Endothelial cell of hepatic sinusoid (primary cell): ENCODE data around the gene CTSH.

Source experiments
- in situ Hi-C: cut with HindIII; loops from 2 replicates; pipeline ENCODE4 v1.10.0; 2017; ENCODE audit warnings: low sequenced_read_pairs

The CTSH gene

DNA sequence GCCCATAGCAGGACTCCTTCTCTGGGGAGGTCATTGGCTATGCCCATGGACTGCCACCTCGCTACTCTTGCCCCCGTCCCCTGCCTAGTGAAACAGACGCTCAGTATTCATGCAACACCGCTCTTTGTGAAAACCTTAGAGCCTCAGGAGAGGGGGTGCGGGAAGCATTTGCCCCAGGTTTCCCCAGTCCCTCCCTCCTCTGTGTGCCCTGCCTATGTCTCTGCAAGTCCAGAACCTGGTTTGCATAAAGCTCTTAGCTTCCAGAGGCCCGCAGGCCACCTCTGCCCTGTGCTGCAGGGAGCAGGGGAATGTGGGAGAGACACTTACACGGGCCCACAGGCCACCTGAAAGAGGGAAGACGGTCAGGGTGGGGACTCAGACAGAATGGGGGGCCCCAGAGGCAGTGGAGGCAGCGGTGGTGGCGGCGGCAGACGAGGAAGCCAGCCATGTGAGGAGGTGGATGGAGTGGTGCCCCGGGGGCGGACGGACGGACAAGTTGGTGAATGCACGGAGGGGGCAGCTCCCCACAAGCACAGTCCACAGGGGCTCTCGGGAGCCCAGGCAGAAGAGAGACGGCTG, 33.8 kb upstream of the CTSH start:
- in situ Hi-C loops, result no loop called here

DNA sequence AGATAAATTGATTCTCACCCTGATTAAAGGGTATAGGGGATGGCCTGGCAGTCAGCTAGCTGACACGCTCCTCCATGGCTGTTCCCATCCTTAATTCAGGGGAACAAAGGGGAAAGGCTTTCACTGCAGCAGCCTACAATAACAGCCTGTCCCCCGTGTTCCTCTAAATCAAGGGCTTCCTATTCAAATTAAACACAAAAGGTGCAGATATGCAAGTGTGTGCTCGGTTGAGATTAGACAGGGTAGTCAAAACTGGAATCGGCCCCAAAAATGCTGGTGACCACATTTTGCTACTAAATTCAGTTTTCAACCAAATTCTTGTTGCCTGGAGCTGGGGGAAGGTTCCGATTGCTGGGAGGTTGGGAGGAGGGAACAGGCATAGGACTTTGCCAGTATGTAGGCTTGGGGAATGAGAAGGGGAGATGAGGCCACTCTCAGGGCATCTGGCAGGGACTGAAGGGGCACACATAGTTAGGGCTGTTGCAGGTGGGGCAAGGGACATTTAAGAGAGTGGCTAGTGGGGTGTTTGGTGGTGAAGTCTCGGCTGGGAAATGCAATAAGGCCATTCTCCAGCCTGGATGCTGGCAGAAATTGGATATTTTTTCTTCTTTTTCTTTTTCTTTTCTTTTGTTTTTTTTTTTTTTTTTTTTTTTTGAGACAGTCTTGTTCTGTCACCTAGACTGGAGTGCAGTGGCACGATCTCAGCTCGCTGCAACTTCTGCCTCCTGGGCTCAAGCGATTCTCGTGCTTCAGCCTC, 32.9 kb upstream of the CTSH start:
- in situ Hi-C loops, result no loop called here

DNA sequence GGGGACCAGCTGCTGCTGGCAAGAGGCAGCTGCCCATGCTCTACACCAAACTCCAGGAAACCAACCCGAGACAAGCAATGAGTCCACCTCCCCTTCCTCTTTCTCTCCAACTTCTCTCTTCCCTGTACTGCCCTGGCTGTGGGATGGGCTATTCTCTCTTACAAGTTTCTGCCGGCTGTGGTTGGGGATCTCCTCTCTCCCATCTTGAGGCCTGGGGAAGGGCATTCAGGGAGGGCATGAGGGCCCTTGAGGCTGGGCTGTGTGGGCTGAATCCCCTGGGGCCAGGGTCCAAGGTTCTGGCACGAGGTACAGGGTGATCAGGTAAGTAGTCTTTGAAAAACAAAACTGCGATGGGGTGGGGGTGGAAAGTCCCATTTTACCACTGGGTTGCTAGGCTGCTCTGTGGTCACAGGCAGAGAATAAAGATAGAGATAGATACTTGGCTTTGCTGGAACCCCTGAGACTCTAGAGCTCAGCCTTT, 32.3 kb upstream of the CTSH start:
- in situ Hi-C loops, result no loop called here

DNA sequence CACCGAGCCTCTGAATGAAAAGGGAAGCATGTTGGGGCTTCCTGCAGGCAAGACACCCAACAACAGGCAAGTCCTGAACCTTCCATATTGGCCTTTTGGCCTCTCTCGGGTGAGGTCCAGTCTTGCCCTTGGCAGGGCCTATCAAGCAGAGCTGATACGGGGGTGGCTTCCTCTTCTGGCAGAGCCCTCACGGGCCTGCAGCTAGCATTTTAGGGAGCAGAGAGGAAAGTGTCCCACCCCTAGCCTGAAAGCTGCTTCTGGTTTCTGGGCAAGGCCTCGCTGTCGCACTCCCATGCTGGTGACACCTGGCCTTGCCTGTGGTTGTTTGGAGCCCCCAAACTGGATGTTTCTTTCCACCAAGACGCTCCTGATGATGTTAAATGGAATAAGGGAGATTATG, 31.8 kb upstream of the CTSH start:
- in situ Hi-C loops, result no loop called here

DNA sequence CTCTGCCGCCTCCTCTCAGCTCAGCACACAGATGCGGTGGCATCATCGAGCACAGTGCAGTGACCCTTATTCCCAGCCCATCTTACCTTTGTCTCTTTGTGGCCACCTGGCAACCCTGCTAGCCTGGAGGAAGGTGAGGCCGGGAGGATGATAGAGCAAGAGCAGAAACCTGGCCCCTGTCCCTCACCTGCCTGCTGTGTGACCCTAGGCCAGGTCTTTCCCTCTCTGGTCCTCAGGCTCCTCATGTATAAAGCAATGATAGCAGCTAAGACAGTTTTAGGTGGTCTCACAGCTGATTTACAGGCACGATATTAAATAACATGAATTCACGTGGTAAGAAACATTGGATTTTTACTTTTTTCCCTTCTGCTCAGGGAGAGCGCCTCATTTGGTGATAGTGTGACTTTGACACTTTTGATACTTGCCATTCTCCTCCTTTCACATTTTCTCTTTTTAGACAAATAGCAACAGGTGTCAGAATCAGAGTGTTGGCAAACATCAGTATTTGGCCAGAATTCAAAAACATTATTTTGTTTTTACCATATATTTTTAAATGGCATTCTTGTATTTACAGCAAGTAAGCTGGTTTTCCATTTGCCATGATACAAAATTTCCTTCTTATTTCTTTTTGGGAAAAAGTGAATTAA, 29.5 kb upstream of the CTSH start:
- in situ Hi-C loops, result no loop called here

DNA sequence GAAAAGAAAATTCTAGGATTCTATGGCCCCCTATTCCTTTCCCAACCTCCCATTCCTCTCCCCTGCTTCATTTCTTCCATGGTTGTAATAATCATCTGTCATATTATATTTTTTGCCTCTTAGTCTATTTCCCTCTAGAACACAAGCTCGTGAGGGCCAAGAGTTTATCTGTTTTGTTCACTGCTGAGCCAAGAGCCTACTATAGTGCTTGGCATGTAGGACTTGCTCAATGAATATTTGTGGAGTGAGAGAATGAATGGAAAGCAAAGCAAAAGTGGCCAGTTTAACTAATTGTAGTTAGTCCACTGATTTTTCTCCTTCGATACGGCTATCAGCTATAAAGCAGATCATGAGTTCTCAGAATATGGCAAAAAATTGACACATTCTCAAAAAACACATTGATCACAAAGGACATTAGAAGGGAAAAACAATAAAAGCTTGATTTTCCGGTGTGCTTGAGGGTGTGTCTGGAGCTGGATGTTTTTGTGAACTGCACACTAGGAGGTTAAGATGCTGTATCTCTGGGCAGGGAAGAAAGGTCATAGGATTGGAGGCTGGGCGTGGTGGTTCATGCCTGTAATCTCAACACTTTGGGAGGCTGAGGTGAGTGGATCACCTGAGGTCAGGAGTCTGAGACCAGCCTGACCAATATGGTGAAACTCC, 25.0 kb upstream of the CTSH start:
- in situ Hi-C loops, result no loop called here

DNA sequence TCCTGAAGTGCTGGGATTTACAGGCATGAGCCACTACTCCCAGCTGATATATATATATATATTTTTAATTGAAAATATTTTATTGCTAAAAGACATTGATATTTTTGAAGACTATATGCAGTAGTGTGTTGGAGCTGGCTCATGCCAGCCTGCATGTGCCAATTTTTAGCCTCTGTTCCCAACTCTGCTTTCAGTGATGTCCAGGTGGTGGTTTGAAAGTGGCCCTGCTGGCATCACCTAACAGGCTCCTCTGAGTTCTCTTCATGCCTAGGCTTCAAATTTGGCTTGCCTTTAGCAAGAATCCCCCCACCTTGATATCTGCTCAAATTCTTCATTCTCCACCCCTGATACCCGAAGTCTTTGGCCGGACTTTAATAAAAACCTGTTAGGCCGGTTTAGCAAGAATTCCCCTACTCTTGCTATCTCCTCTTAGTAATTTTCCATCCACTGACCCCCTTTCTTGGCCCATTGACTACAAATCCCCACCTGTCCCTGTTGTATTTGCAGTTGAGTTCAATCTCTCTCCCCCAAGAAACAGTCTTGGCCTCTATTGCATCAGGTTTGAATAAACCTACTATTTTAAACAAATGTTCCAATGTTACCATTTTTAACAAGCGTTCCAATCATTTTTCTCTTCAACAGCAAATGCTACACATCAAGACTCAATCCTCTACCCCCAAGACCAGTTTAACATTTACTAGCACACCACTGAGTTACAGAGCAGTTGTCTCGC, 23.9 kb upstream of the CTSH start:
- in situ Hi-C loops, result no loop called here

DNA sequence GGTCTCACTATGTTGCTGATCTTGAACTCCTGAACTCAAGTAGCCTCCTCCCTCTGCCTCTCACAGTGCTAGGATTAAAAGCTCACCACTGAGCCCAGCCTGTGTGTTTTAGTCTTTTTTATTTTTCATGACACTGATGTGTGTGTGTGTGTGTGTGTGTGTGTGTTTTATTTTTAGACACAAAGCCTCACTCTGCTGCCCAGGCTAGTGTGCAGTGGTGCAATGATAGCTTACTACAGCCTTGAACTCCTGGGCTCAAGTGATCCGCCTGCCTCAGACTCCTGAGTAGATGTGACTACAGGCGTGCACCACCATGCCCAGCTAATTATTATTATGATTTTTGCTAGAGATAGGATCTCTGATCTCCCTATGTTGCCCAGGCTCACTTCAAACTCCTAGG, 23.3 kb upstream of the CTSH start:
- in situ Hi-C loops, result no loop called here

DNA sequence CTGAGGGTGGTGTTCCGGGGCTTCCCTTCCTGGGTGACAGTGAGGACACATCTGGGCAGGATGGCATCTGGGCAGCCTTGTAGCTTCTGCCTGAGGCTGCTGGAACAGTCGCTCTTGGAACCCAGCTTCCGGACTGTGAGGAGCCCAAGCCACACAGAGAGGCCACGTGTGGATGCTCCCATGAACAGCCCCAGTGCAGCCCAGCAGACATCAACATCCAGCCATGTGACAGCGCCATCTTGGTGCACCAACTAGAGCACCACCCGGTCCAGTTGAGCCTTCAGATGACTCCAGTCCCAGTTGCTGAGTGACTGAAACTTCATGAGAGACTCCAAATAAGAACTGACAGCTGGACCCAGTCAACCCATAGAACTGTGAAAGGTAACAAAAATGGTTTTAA, 15.5 kb upstream of the CTSH start:
- in situ Hi-C loops, result no loop called here

DNA sequence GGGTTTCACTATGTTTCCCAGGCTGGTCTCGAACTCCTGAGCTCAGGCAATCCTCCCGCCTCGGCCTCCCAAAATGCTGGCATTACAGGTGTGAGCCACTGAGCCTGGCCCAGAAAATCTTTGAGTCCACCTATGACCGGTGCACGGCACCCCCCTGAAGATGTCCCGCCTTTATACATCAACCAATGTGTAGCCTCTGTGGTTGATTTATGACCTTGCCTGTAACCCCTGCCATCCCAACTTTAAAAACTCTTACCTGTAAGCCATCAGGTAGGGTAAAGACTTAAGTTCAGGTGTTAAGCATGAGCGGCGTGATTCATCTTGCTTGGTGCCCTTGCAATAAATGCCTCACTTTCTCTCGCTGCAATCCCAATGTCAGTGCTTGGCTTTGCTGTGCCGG, 14.5 kb upstream of the CTSH start:
- in situ Hi-C loops, result no loop called here

DNA sequence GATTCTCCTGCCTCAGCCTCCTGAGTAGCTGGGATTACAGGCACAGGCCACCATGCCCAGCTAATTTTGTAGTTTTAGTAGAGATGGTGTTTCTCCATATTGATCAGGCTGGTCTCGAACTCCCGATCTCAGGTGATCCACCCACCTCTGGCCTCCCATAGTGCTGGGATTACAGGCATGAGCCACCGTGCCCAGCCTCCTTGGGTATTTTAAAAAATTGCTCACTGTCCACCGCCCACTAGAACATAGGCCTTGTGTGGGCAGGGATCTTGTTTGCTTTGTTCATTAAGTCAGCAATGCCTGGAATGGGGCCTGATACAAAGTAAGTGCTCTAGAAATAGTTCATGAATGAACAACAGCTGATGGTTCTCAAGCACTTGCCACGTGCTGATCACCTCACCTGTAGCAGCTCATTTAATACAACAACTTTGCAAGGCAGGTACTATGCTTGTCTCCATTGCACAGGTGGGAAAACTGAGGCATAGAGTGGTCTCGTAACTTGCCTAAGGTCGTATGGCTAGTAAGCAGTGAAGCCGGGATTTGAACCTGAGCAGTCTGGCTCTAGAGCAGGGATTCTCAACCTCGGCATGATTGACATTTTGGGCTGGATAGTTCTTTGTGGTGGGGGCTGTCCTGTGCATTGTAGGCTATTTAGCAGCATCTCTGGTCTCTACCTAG, 12.7 kb upstream of the CTSH start:
- in situ Hi-C loops, result no loop called here

DNA sequence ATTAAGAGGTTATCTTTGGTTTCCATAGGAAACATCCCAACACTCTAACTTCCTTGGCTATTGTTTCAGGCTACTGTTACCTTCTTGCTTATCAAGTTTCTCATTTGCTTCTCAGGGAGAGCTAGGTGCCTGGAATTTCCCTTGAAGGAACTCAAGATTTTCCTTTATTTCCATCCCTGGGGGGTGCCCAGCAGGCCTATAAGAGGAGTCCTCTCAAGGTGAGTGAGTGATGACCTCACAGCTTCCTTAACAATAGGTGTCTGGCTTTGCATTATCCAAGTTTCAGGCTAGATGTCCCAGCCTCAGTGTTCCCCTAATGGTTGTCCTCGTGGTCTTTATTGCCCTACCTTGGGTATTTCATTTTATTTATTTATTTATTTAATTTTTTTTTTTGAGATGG, 12.1 kb upstream of the CTSH start:
- in situ Hi-C loops, result no loop called here

DNA sequence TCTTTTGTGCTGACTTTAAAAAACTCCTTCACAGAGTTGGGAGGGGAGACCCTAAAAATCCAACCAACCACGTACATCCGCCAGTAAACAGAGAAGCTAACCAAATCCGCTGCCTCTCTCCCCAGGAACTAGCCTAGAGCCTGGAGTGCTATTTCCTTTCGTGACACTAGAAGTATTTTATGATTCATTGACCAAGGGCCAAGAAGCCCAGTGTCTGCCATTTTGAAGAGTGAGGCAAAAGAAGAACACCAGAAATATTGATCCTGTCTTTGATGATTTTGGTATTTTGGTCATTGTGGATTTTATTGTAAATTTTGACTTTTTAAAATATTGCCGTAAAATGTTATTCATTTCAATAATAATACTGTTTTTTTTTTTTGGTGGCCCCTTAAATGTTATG, 10.5 kb upstream of the CTSH start:
- in situ Hi-C loops, result no loop called here

DNA sequence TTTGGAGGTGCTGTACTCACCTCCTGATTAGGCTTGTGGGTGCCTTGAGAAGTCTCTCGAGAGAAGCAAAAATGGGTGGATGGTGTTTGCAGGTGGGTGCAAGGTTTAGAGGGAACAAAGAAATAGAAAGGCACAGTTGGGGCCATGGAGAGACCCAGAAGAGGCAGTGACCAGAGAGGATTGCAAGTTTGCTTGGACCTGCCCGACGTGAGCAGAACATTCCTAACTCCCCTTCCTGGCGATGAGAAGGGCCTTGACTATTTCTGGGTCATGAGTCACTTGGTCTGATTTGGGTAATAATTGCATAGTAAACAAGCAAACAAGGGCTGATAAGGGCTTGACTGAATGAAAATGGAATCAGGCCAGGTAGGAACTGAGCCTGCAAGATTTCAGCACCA, 7.0 kb upstream of the CTSH start:
- in situ Hi-C loops, result no loop called here

DNA sequence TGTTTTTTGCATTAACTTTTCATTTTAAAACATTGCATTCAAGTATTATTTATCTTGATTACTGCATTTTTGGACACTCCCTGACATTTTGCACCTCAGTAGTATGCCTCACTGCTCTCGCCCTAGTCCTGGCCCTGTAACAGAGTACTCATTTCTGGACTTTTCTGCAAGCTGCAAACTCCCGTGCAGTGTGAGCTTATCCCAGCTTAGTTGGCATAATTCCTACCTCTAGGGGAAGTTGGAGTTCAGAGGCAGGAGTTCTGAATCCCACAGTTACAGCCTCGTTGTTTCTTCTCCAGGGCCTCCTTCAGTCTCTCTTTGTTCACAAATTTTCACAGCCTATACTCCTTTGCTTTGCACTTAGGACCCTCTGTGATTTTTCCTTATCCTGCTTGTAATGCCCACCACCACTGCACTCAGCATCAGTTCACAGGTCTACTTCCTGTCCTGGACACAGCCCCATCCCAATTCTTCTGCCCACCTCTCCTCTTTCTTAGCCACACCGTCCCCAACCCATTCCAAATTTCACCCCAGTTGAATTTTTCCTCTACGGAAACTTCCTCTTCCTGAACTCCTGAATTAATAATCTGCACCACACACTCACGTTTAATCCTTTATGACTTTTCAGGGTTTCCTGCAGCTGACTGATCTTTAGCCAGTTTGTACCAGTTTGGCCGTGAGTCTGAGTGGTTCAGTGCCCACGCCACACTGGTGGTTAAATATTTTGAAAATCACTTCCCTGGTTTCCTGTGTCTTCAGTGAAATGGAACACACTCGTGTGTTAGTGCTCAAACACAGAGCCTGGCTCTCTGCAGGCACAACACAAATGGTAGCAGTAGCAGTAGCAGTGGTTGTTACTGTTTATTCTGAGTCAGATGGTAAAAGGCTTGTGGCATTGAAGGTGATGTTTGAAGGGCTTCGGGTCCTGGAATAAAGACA, 6.3 kb upstream of the CTSH start:
- in situ Hi-C loops, result no loop called here

DNA sequence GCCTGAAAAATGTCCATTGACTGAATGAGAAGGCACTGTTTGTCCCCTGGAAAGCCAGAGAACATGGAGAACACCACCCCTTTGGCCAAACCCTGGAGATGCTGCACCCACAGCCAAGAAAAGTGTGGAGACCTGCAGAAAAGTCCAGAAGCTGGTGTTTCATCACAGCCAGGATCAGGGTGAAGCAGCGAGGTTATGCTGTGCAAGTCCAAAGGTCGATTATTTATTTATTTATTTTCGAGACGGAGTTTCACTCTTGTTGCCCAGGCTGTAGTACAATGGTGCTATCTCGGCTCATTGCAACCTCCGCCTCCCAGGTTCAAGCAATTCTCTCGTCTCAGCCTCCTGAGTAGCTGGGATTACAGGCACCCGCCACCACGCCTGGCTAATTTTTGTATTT, 5.5 kb upstream of the CTSH start:
- in situ Hi-C loops, result no loop called here

DNA sequence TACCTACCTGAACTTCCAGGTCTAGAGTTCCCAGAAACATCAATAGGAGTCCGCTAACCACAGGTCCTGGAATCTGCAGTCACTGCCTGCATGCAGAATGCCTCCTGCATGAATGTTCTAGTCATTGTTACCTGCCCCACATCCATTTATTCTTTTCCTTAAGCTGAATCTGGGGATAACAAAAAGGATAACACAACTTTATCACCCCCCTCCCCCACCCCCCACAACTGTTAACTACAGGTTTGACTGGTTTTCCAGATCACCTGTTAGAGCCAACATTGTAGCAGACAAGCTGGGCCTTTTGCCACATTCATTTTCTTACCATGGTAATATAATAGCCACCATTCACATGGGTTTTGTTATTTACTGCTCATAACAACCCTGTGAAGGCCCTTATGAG, 4.6 kb upstream of the CTSH start:
- in situ Hi-C loops, result no loop called here

DNA sequence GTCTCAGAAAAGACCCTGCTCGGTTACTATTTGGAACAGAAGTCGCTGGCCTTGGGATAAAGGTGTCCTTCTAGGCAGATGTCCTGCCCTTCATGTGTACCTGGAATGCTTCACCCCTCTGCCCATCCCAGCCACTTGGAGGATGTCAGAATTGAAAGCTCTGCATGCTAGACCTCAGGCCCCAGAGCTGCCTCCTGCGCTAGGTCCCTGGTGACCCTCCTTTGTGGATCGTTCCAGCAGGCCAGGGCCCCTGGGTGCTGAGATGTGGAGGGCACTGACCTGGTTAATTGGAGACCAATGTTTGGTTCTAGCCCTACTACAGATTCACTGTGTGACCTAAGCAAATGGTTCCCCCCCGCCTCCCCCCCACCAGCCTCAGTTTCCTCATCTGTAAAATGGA, 2.7 kb upstream of the CTSH start:
- in situ Hi-C loops, result no loop called here

DNA sequence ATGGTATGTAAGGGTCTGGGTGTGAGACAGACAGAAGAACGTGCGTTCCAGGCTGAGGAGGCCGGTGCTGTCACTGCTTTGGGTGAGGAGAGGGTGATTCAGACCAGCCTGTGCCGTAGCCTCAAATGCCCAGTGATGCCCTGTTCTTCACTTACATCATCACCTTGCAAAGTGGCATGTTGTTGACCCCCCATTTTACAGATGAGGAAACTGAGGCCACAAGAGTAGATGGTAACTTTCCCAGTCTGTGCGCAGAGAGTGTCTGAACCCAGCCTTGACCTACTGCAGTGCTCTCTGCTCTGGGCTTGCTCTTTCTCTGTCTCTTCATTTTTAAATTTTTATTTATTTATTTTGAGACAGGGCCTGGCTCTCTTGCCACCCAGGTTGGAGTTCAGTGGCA, 1.6 kb upstream of the CTSH start:
- in situ Hi-C loops, result no loop called here
